Stimulated activated CD4-positive, alpha-beta T cell treated with anti-CD3 and anti-CD28 coated beads, Interleukin-4, amount 100 ng/mL, for 4 hours (primary cell): Measurements from ENCODE around the gene DNAJB5.
"Not testable (repeated sequence)": the region's sequence is repeated elsewhere in the genome, so short reads cannot be mapped to it uniquely, and the experiment has no call there.

Experiments
- DNase-seq, 2 experiments: peaks; one replicate each; pipeline ENCODE4 v3.0.0-alpha.2; 2020

Gene DNAJB5

DNA sequence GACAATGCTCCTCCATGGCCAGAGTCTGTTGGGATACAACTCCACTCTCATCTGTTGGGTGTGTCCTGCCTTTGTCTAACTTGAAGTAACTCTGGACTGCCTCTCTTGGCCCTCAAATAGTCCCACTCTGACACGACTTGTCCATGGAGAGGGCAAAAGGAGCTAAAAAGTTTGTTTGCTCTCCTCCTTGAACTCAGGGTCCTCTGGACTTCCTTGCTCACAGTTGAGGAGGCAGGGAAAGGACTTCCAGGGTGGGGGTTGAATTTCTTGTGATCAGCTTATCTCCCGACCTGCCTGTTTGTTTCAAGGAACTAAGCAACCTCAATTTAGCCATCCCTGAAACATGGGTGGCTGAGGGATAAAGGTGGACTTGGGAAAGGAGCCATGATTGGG lies 11.7 kb downstream of the DNAJB5 start:
- no peak for DNase-seq

DNA sequence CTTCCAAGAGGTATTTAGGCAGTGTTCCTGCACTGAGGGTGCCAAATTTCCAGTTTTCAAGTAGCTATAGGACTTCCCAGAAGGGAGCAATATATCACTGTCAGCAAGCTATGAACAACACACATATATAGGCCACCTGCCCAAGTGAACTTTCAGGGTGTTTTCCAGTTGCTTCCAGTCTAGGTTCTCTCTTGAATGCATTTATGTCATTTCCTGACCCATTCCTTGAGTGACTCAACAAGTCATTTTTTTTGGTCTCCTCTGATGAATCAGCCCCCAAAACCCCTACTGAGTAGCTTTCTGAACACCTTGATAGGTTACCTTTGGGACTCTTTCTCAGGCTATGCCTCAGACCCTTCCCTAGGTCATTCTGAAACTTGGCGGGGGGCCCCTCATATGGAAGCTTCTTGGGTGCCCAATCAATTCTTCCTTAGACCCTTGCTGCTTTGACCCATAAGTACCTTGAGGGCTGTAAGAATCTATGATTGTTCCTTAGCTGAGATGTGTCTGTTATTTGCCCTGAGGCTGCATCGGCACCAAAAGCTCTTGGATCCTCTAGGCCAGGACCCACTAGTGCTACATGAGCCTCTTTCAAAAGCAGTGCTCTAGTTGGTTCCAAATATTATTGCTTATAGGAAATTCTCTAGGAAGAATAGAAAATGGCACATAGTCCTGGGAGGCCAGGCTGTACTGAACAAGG lies 12.4 kb downstream of the DNAJB5 start:
- DNase-seq, result no peak

DNA sequence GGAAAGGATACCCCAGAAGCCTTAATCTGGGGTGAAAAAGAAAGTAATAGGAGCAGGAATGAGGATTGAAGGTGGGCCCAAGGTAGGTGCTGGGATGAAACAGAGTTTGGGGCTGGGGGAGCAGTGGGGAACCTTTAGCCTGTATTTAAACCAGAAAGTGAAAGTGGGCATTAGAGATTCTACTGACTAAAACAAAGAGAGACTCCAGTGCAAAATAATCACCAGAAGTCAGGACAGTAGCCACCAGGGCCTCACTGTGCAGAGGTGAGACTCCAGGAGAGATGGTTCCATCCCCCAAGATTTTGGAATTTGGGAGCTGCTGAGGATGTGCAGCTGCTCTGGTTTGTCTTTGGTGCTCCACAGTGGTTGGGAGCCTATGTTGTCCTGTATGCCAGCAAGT lies 13.1 kb downstream of the DNAJB5 start:
- no peak for DNase-seq

DNA sequence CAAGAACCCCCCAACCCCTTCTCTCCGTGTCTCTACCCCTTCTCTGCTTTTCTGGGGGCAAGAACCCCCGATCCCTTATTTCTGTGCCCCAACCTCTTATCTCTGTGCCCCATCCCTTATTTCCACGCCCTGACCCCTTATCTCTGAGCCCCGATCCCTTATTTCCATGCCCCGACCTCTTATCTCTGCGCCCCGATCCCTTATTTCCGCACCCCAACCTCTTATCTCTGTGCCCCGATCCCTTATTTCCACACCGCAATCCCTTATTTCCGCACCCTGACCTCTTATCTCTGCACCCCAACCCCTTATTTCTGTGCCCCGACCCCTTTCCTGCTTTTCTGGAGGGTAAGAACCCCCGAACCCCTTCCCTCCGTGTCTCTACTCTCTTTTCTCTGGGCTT lies 14.8 kb downstream of the DNAJB5 start:
- not testable (repeated sequence) for DNase-seq

DNA sequence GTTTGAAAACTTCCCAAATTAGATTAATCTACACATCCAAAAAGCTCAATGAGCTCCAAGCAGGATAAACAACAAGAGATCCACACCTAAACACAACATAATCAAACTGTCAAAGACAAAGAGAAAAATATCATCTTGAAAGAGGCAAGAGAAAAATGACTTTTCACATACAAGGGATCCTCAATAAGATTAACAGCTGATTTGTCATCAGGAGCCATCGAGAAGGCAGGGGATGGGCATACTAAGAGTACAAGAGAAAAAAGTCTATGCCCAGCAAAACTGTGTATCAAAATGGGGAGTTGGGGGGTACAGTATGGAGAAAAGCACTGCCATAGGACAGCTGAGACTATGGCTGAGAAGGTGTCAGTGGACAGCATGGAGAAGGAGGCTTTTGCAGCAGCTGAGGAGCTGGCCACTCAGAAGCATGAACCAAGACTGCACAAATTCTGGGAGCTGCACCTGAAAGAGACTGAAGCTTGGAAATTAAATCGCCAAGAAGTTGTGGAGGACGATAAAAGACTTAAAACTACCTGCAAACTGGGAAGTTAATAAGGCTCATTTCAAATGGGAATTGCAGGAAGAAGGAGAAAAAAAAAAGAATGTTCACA lies 20.9 kb downstream of the DNAJB5 start:
- DNase-seq, result no peak

DNA sequence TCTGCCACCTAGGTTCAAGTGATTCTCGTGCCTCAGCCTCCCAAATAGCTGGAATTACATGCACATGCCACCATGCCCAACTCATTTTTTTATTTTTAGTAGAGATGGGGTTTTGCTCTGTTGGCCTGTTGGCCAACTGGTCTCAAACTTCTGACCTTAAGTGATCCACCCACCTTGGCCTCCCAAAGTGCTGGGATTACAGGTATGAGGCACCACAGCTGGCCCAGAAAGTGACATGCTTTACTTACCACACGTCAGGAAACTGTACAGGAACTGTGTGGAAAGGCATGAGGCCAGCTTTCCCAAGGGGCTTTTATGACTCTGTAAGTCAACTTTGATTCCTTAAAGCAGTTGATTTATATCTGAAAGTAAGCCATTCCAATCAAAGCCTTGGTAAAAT lies 25.0 kb downstream of the DNAJB5 start:
- no peak for DNase-seq

DNA sequence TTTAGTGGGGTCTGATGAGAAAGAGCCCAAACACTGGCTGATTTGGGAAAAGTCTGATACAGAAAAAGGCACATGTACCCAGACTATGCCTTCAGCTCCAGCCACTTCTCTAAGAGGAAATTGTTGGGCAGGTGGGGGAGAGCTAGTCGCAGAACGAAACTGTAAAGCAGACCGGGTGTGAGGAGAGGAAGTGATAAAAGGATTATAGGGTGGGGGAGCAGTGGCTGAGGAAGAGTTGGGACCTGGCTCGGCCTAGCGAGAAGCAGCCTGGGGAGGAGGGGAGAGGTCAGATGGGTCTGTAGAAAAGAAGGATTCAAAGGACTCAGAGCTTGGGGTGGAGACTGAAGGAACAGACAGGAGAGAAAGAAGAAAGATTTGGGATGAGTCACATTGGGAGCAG lies 33.9 kb downstream of the DNAJB5 start:
- not testable (repeated sequence) for DNase-seq

DNA sequence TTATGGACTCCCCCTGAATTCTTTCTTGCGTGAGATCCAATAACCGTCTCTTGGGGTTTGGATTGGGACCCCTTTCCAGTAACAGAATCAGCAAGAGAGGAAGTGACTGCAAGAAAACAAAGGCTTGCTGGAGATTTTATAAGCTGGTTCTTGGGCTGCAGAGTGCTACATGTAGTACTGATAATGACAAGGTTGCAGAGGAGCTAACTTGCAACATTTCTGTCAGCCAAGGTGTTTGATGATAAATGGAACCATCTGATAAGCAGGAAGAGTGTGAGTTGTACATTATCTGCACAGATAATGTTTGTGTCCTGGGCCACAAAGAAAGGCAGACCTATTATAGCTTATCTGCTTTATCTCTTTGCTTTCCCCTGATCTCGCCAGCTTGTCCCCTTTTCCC lies 37.1 kb downstream of the DNAJB5 start:
- DNase-seq, result no peak

DNA sequence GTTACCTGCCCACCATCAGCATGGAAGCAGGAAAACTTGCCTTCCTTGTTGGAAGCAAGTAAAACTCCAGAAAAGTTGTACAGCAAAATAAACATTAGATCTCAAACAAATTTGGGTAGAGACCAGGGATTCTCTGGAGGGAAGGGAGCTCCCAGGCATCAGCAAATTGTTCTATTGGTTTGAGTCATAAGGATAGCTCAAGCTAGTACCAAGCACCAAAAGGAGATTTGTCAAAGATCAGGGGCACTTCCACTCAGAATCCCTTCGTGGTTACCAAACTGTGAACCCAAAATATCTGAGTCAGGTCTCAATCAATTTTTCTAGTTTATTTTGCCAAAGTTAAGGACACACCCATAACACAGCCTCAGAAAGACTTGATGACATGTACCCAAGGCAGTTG lies 37.8 kb downstream of the DNAJB5 start:
- no peak for DNase-seq

DNA sequence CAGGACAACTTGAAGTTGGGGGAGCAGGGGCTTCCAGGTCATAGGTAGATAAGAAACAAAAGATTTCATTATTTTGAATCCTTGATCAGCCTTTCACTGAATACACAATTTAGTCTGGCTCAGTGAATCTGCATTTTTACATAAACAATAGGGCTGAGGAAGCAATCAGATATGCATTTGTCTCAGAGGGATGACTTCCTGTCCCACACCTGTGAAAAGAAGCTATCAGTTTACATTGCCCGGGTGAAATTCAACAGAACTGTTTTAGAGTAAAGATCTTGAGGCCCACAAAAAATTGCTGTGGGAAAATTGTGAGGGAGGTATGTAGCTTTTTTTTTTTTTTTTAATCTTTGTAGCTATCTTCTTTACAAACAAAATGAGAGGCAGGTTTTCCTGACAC lies 38.3 kb downstream of the DNAJB5 start:
- DNase-seq, result no peak

DNA sequence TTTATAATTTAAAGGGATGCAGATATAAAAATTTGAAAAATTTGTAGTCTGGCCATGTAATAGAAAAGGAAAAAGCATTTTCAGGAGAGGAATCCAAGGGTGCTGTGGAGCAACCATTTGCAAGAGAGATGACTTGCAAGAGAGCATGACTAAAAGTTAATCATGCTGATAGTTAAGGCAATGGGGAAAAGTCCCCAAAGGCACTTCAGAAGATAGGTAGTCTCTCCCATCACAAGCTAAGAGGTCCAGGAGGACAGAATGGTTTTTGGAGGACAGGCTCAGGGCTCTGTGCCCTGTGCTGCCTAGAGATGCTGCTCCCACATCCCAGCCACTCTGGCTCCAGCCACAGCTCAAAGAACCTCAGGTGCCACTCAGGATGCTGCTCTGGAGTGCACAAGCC lies 38.8 kb downstream of the DNAJB5 start:
- DNase-seq, result no peak

DNA sequence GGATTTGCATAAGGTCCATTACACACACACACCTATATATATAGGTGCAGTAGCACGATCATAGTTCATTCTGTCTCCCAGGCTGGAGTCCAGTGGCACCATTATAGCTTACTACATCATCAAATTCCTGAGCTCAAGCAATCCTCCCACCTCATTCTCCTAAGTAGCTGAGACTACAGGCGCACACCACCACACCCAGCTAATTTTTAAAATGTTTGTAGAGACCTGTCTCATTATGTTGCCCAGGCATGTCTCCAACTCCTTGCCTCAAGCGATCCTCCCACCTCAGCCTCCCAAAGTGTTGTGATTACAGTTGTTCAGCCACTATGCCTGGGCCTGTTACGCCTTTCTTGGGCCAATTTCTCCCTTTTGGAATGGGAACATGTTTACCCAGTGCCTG lies 39.7 kb downstream of the DNAJB5 start:
- DNase-seq, result no peak

DNA sequence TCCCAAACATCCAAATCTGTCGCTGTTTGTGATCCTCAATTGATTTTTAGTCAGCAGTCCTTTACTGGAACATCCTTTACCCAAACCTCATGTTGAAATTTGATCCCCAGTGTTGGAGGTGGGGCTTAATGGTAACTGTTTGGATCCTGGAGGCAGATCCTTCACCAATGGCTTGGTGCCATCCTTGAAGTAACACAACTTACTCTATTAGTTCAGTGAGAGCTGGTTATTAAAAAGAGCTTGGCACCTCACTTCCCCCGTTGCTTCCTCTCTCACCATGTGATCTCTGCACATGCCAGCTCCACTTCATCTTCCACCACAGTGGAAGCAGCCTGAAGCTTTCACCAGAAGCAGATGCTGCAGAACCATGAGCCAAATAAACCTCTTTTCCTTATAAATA lies 40.3 kb downstream of the DNAJB5 start:
- no peak for DNase-seq

DNA sequence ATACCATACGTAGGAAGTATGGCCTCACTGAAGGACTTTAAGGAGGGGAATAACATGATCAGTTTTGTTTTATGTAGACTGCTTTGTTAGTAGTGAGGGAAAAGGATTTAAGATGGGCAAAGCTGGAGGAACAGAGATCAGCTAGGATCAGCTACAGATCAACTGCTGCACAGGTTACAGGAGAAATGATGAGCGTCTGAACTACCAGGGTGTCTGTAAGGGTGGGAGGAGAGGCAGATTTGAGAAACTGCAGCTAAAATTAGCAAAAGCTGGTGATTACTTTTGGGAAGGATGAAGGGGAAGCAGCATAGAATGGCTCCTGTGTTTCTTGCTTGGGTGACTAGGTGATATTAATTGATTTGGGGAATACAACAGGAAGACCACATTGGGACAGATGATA lies 43.6 kb downstream of the DNAJB5 start:
- no peak for DNase-seq

DNA sequence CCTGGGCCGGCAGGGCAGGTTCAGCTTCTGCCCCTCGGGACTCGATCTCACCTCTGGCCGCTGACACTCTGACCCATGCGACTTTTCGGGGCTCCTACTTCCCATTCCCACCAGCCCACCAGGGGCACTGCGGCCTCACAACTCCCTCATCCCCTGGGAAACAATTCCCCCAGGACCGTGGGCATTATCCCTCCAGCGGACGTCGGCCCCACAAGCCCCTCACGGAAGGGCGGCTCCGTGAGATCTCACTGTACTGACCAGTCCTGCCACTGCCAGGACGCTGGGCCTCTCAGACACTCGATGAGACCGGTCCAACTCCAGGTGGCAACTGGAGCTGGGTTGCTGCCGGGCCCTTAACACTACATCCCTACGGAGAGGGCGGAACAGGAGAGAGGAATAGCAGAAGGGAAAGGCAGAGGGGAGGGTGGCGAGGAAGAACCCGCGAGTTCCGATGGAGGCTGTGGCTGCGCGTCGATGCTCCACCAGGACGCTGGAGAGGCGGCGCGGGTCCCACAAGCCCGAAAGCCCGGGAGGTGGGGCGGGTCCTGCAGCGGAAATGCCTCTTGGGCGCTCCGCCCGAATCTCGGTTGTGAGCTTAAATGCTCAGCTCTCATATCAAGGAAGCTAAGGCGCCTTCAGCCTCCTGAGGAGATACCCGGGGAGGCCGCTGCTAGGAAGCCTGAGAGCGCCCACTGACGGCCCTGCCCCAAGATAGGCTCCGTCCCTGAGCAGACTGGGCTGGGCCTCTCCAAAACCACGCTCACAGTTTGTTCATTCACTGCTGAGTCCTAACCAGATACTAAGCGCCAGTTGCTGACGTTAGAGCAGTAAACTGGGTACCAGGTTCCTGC lies 46.5 kb downstream of the DNAJB5 start:
- peak; percentile 20 to 27 for DNase-seq

DNA sequence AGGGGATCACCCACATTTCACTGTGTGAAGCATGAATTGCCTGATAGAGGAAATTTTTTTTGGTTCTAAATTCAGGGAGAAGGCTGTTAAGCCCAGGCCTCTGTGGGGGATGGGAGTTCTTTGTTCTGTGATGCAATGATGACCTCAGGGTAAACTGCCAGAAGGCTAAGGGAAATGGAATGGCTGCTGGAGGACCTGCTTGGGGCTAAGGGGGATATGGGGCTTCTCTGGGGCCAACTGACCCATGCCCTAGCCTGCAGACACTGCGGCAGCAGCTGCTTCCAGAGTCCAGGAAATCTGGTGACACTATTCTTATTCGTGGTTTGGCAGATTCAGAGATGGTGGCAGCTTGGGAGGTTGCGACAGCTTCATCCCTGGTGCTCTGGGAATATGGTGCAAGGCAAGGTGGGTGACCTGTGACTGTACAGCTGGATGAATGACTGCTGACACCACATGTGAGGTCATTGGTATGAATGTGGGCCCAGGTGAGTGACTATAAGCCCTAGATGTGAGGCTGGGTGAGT lies 52.6 kb downstream of the DNAJB5 start:
- no peak for DNase-seq

DNA sequence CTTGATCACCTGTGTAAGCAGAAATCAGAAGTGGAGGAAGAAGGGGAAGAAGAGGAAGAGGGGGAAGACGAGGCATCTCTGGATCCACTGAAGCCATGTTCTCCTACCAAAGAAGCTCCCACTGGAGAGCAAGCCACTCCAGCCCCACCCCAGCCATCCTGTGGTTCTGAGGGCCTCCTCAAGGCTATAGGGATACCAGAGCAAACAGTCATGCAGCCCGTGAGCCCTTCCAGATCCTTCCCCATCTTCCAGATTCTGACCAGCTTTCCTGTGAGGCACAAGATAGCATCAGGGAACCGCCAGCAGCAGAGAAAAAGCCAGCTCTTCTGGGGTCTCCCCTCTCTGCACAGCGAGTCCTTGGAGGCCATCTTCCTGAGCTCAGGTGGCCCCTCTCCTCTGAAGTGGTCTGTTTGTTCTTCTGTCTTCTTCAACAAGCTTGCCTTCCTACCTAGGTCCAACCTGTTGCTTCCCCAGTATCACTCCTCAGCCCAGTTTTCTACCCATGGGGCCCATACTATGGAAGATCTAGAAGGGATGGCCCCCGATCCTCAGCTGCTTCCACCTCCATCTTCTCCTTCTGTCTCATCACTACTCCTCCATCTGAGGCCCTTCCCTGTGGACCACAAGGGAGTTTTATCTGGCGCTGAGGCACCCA lies 53.5 kb downstream of the DNAJB5 start:
- no peak for DNase-seq

DNA sequence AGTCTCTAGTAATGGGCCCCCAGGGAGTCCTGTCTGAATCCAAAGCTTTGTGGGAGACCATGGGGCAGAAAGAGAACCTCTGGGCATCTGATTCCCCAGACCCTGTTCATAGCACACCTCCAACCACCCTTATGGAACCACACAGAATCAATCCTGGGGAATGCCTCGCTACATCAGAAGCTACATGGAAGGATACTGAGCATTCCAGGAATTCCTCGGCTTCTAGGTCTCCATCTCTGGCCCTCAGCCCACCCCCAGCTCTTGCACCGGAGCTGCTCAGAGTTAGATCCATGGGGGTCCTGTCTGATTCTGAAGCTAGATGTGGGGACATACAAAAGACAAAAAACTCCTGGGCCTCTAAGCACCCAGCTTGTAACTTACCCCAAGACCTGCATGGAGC lies 54.5 kb downstream of the DNAJB5 start:
- no peak for DNase-seq
